ENCODE measurements around the gene MTO1.
A peak's percentile ranks its signal among the peaks of the same experiment; 100 is the strongest.
"Not testable (repeated sequence)": the region's sequence is repeated elsewhere in the genome, so short reads cannot be mapped to it uniquely, and the experiment has no call there.

Gene MTO1

GRCh38 chr6:73523434-73524123 is 62.0 kb downstream of the MTO1 start:
- peaks cover 16% of the 10 kb centered on the region for H3K4me1 ChIP-seq (ENCODE audit: control insufficient read depth, insufficient read depth, low read length, poor library complexity, severe bottlenecking)
- H3K4me3 ChIP-seq (ENCODE audit: insufficient read depth, low read depth, low read length, poor library complexity, severe bottlenecking) = peak overlapping the region; percentile 87
- peak; percentile 68 to 71 (median 68) for DNase-seq
- peak overlapping the region; percentile 98 for H3K27ac ChIP-seq (ENCODE audit: insufficient read depth, low read length, poor library complexity, severe bottlenecking)
- peaks cover 17% of the 10 kb centered on the region for H3K36me3 ChIP-seq (ENCODE audit: control insufficient read depth, insufficient read depth, low read length)
- no peaks in the 10 kb centered on the region for H3K27me3 ChIP-seq (replicated peaks; ENCODE audit: control insufficient read depth, insufficient read depth, low read length, poor library complexity, severe bottlenecking)
- H3K9me3 ChIP-seq (ENCODE audit: control insufficient read depth, low read length) = no peaks in the 10 kb centered on the region

GRCh38 chr6:73525546-73526330 is 64.2 kb downstream of the MTO1 start:
- H3K36me3 ChIP-seq (ENCODE audit: control insufficient read depth, insufficient read depth, low read length) = no peaks in the 10 kb centered on the region
- no peaks in the 10 kb centered on the region for H3K9me3 ChIP-seq (ENCODE audit: control insufficient read depth, low read length)
- no peaks in the 10 kb centered on the region for H3K27me3 ChIP-seq (replicated peaks; ENCODE audit: control insufficient read depth, insufficient read depth, low read length, poor library complexity, severe bottlenecking)
- no peak overlapping the region for H3K27ac ChIP-seq (ENCODE audit: insufficient read depth, low read length, poor library complexity, severe bottlenecking)
- H3K4me1 ChIP-seq (ENCODE audit: control insufficient read depth, insufficient read depth, low read length, poor library complexity, severe bottlenecking) = peaks cover 5% of the 10 kb centered on the region
- no peak for DNase-seq
- H3K4me3 ChIP-seq (ENCODE audit: insufficient read depth, low read depth, low read length, poor library complexity, severe bottlenecking) = no peak overlapping the region

- Histone ChIP-seq H3K27me3 (replicated peaks; ENCODE audit: control insufficient read depth, insufficient read depth, low read length, poor library complexity, severe bottlenecking) (no peaks in the 10 kb centered on the region), H3K27ac (ENCODE audit: insufficient read depth, low read length, poor library complexity, severe bottlenecking) (no peak overlapping the region), H3K36me3 (ENCODE audit: control insufficient read depth, insufficient read depth, low read length) (no peaks in the 10 kb centered on the region), H3K9me3 (ENCODE audit: control insufficient read depth, low read length) (no peaks in the 10 kb centered on the region), H3K4me1 (ENCODE audit: control insufficient read depth, insufficient read depth, low read length, poor library complexity, severe bottlenecking) (no peaks in the 10 kb centered on the region), H3K4me3 (ENCODE audit: insufficient read depth, low read depth, low read length, poor library complexity, severe bottlenecking) (no peak overlapping the region)
- no peak for DNase-seq
Measured at GRCh38 chr6:73528897-73529296, 67.4 kb downstream of the MTO1 start.

- H3K4me3 ChIP-seq (ENCODE audit: insufficient read depth, low read depth, low read length, poor library complexity, severe bottlenecking) = no peak overlapping the region
- H3K27me3 ChIP-seq (replicated peaks; ENCODE audit: control insufficient read depth, insufficient read depth, low read length, poor library complexity, severe bottlenecking) = no peaks in the 10 kb centered on the region
- no peaks in the 10 kb centered on the region for H3K9me3 ChIP-seq (ENCODE audit: control insufficient read depth, low read length)
- no peak overlapping the region for H3K27ac ChIP-seq (ENCODE audit: insufficient read depth, low read length, poor library complexity, severe bottlenecking)
- H3K36me3 ChIP-seq (ENCODE audit: control insufficient read depth, insufficient read depth, low read length) = no peaks in the 10 kb centered on the region
- no peaks in the 10 kb centered on the region for H3K4me1 ChIP-seq (ENCODE audit: control insufficient read depth, insufficient read depth, low read length, poor library complexity, severe bottlenecking)
- DNase-seq = no peak
Measured at GRCh38 chr6:73532293-73532692, 70.8 kb downstream of the MTO1 start.

- Histone ChIP-seq H3K27ac (ENCODE audit: insufficient read depth, low read length, poor library complexity, severe bottlenecking) (no peak overlapping the region), H3K9me3 (ENCODE audit: control insufficient read depth, low read length) (no peaks in the 10 kb centered on the region), H3K27me3 (replicated peaks; ENCODE audit: control insufficient read depth, insufficient read depth, low read length, poor library complexity, severe bottlenecking) (no peaks in the 10 kb centered on the region), H3K36me3 (ENCODE audit: control insufficient read depth, insufficient read depth, low read length) (no peaks in the 10 kb centered on the region), H3K4me3 (ENCODE audit: insufficient read depth, low read depth, low read length, poor library complexity, severe bottlenecking) (no peak overlapping the region), H3K4me1 (ENCODE audit: control insufficient read depth, insufficient read depth, low read length, poor library complexity, severe bottlenecking) (no peaks in the 10 kb centered on the region)
- no peak for DNase-seq
Measured at GRCh38 chr6:73534628-73535027, 73.1 kb downstream of the MTO1 start.

GRCh38 chr6:73537677-73538076 is 76.1 kb downstream of the MTO1 start:
- Histone ChIP-seq H3K27me3 (replicated peaks; ENCODE audit: control insufficient read depth, insufficient read depth, low read length, poor library complexity, severe bottlenecking) (no peaks in the 10 kb centered on the region), H3K36me3 (ENCODE audit: control insufficient read depth, insufficient read depth, low read length) (no peaks in the 10 kb centered on the region), H3K27ac (ENCODE audit: insufficient read depth, low read length, poor library complexity, severe bottlenecking) (no peak overlapping the region), H3K9me3 (ENCODE audit: control insufficient read depth, low read length) (no peaks in the 10 kb centered on the region), H3K4me1 (ENCODE audit: control insufficient read depth, insufficient read depth, low read length, poor library complexity, severe bottlenecking) (no peaks in the 10 kb centered on the region), H3K4me3 (ENCODE audit: insufficient read depth, low read depth, low read length, poor library complexity, severe bottlenecking) (no peak overlapping the region)
- DNase-seq = no peak

GRCh38 chr6:73538116-73538779 is 76.7 kb downstream of the MTO1 start:
- Histone ChIP-seq H3K36me3 (ENCODE audit: control insufficient read depth, insufficient read depth, low read length) (no peaks in the 10 kb centered on the region), H3K27me3 (replicated peaks; ENCODE audit: control insufficient read depth, insufficient read depth, low read length, poor library complexity, severe bottlenecking) (no peaks in the 10 kb centered on the region), H3K4me3 (ENCODE audit: insufficient read depth, low read depth, low read length, poor library complexity, severe bottlenecking) (no peak overlapping the region), H3K27ac (ENCODE audit: insufficient read depth, low read length, poor library complexity, severe bottlenecking) (no peak overlapping the region), H3K9me3 (ENCODE audit: control insufficient read depth, low read length) (no peaks in the 10 kb centered on the region), H3K4me1 (ENCODE audit: control insufficient read depth, insufficient read depth, low read length, poor library complexity, severe bottlenecking) (no peaks in the 10 kb centered on the region)
- no peak for DNase-seq

GRCh38 chr6:73542481-73542880 is 80.9 kb downstream of the MTO1 start:
- not testable (repeated sequence) for H3K9me3 ChIP-seq (ENCODE audit: control insufficient read depth, low read length); DNase-seq

GRCh38 chr6:73542891-73543290 is 81.4 kb downstream of the MTO1 start:
- Histone ChIP-seq H3K27me3 (replicated peaks; ENCODE audit: control insufficient read depth, insufficient read depth, low read length, poor library complexity, severe bottlenecking) (no peaks in the 10 kb centered on the region), H3K4me3 (ENCODE audit: insufficient read depth, low read depth, low read length, poor library complexity, severe bottlenecking) (no peak overlapping the region)
- DNase-seq = no peak

More at GRCh38 chr6:73542481-73542880, 80.9 kb downstream of the MTO1 start:
- H3K4me3 ChIP-seq (ENCODE audit: insufficient read depth, low read depth, low read length, poor library complexity, severe bottlenecking); H3K27ac ChIP-seq (ENCODE audit: insufficient read depth, low read length, poor library complexity, severe bottlenecking); H3K36me3 ChIP-seq (ENCODE audit: control insufficient read depth, insufficient read depth, low read length); H3K4me1 ChIP-seq (ENCODE audit: control insufficient read depth, insufficient read depth, low read length, poor library complexity, severe bottlenecking); H3K27me3 ChIP-seq (replicated peaks; ENCODE audit: control insufficient read depth, insufficient read depth, low read length, poor library complexity, severe bottlenecking): not testable (repeated sequence)

GRCh38 chr6:73547036-73547435 is 85.5 kb downstream of the MTO1 start:
- Histone ChIP-seq H3K9me3 (ENCODE audit: control insufficient read depth, low read length) (no peaks in the 10 kb centered on the region), H3K27ac (ENCODE audit: insufficient read depth, low read length, poor library complexity, severe bottlenecking) (no peak overlapping the region), H3K4me1 (ENCODE audit: control insufficient read depth, insufficient read depth, low read length, poor library complexity, severe bottlenecking) (no peaks in the 10 kb centered on the region), H3K27me3 (replicated peaks; ENCODE audit: control insufficient read depth, insufficient read depth, low read length, poor library complexity, severe bottlenecking) (no peaks in the 10 kb centered on the region), H3K4me3 (ENCODE audit: insufficient read depth, low read depth, low read length, poor library complexity, severe bottlenecking) (no peak overlapping the region), H3K36me3 (ENCODE audit: control insufficient read depth, insufficient read depth, low read length) (no peaks in the 10 kb centered on the region)
- DNase-seq = no peak

More at GRCh38 chr6:73542891-73543290, 81.4 kb downstream of the MTO1 start:
- Histone ChIP-seq H3K9me3 (ENCODE audit: control insufficient read depth, low read length) (no peaks in the 10 kb centered on the region), H3K27ac (ENCODE audit: insufficient read depth, low read length, poor library complexity, severe bottlenecking) (no peak overlapping the region), H3K36me3 (ENCODE audit: control insufficient read depth, insufficient read depth, low read length) (no peaks in the 10 kb centered on the region), H3K4me1 (ENCODE audit: control insufficient read depth, insufficient read depth, low read length, poor library complexity, severe bottlenecking) (no peaks in the 10 kb centered on the region)

All from effector memory CD4-positive, alpha-beta T cell (primary cell).